IMR-90 (cell line): ENCODE results near the gene TPGS1. TPM values are rescaled to one million over a fixed set of nuclear protein-coding genes. Genes with fewer than 3 reads are reported as not detected.

ENCODE experiments used
- ATAC-seq: fragments of 200-7000 bp; cut with Tn5 transposase; 2 replicates; pipeline ENCODE4 v1.9.1; 2020; ENCODE audit warnings: low read depth, mild to moderate bottlenecking, moderate library complexity
- BruUV-seq: library from RNA; stranded (reverse); fragments of 400-500 nt; replicated peaks from 2 replicates; lab custom pipeline; 2021; lab: Mats Ljungman, UMichigan
- CTCF ChIA-PET: fragments of 300-600 bp; formaldehyde crosslinking; extraction: SDS; loops from one replicate; lab custom pipeline; 2021; ENCODE audit warnings: antibody characterized with exemption; lab: Yijun Ruan, JAX
- POLR2A ChIA-PET: fragments of 300-600 bp; sonication (Branson Sonifier 250); formaldehyde crosslinking; loops from one replicate; lab custom pipeline; 2022; ENCODE audit warnings: antibody characterized with exemption; ENCODE audit not compliant: unreplicated experiment; lab: Charles Lee
- DNase-seq: peaks from one replicate; pipeline ENCODE4 v3.0.0; 2013
- H2AFZ ChIP-seq: replicated peaks from 2 replicates; pipeline ENCODE3; 2013; ENCODE audit warnings: low read length, mild to moderate bottlenecking; ENCODE audit not compliant: poor library complexity
- H2AK5ac ChIP-seq: 2 replicates; pipeline ENCODE4 v1.6.1; 2013; ENCODE audit warnings: low read depth, low read length, inconsistent platforms
- H2AK9ac ChIP-seq: replicated peaks from 2 replicates; pipeline ENCODE3; 2013; ENCODE audit warnings: mild to moderate bottlenecking, low read depth, low read length, moderate library complexity; ENCODE audit not compliant: poor library complexity
- H2BK120ac ChIP-seq: 2 replicates; pipeline ENCODE4 v1.6.1; 2013; ENCODE audit warnings: low read depth, low read length, inconsistent platforms
- H2BK15ac ChIP-seq: 3 replicates; pipeline ENCODE4 v1.6.1; 2013; ENCODE audit warnings: low read depth, low read length, inconsistent platforms
- H2BK20ac ChIP-seq: 2 replicates; pipeline ENCODE4 v1.6.1; 2013; ENCODE audit warnings: low read depth, mild to moderate bottlenecking, inconsistent platforms, low read length, moderate library complexity
- H2BK5ac ChIP-seq: 2 replicates; pipeline ENCODE4 v1.6.1; 2013; ENCODE audit warnings: mild to moderate bottlenecking, low read depth, low read length, inconsistent platforms; ENCODE audit not compliant: poor library complexity, severe bottlenecking
- H3K14ac ChIP-seq: replicated peaks from 2 replicates; pipeline ENCODE4 v1.6.1; 2013; ENCODE audit warnings: low read depth, low read length, inconsistent platforms
- H3K18ac ChIP-seq: 2 replicates; pipeline ENCODE4 v1.6.1; 2013; ENCODE audit warnings: low read depth, low read length, control low read depth
- H3K23ac ChIP-seq: 2 replicates; pipeline ENCODE4 v1.6.1; 2013; ENCODE audit warnings: low read depth, low read length, inconsistent platforms
- H3K27ac ChIP-seq: 2 replicates; pipeline ENCODE4 v1.5.1; 2013; ENCODE audit warnings: mild to moderate bottlenecking, control low read depth, low read length; ENCODE audit not compliant: insufficient read depth
- H3K27me3 ChIP-seq: 2 replicates; pipeline ENCODE4 v1.6.1; 2013; ENCODE audit warnings: low read length; ENCODE audit not compliant: control insufficient read depth, insufficient read depth
- H3K36me3 ChIP-seq: 2 replicates; pipeline ENCODE4 v1.6.1; 2013; ENCODE audit warnings: low read length, mixed read lengths; ENCODE audit not compliant: control insufficient read depth, insufficient read depth
- H3K4ac ChIP-seq: 2 replicates; pipeline ENCODE4 v1.6.1; 2013; ENCODE audit warnings: low read depth, low read length, inconsistent platforms
- H3K4me1 ChIP-seq: 2 replicates; pipeline ENCODE4 v1.6.1; 2013; ENCODE audit warnings: low read length, mixed read lengths; ENCODE audit not compliant: control insufficient read depth, insufficient read depth
- H3K4me2 ChIP-seq: 2 replicates; pipeline ENCODE4 v1.6.1; 2013; ENCODE audit warnings: low read depth, mild to moderate bottlenecking, control low read depth, low read length, moderate library complexity
- H3K4me3 ChIP-seq: 2 replicates; pipeline ENCODE4 v1.5.1; 2013; ENCODE audit warnings: low read depth, mild to moderate bottlenecking, control low read depth, low read length, moderate library complexity; ENCODE audit not compliant: insufficient read depth
- H3K56ac ChIP-seq: 2 replicates; pipeline ENCODE4 v1.6.1; 2013; ENCODE audit warnings: low read length, inconsistent platforms; ENCODE audit not compliant: insufficient read depth; ENCODE audit errors: extremely low read depth
- H3K79me1 ChIP-seq, 2 experiments: 2 replicates each; pipeline ENCODE4 v1.6.1; 2013; ENCODE audit warnings: low read length in 2 of 2, inconsistent platforms in 1 of 2, low read depth in 1 of 2
- H3K9ac ChIP-seq: 2 replicates; pipeline ENCODE4 v1.6.1; 2013; ENCODE audit warnings: low read depth, low read length, control low read depth
- H3K9me1 ChIP-seq: 2 replicates; pipeline ENCODE4 v1.6.1; 2013; ENCODE audit warnings: low read length, inconsistent platforms; ENCODE audit not compliant: insufficient read depth
- H3K9me3 ChIP-seq: 2 replicates; pipeline ENCODE4 v1.6.1; 2013; ENCODE audit warnings: low read length; ENCODE audit not compliant: control insufficient read depth, insufficient read depth
- H4K20me1 ChIP-seq: 2 replicates; pipeline ENCODE4 v1.6.1; 2013; ENCODE audit warnings: low read length, inconsistent platforms; ENCODE audit not compliant: insufficient read depth
- H4K5ac ChIP-seq: 2 replicates; pipeline ENCODE4 v1.6.1; 2013; ENCODE audit warnings: mild to moderate bottlenecking, low read depth, low read length, control low read depth
- H4K8ac ChIP-seq, 2 experiments: 2 replicates each; pipeline ENCODE4 v1.6.1; 2013; ENCODE audit warnings: low read depth in 2 of 2, low read length in 2 of 2, control low read depth in 1 of 2, inconsistent platforms in 1 of 2
- H4K91ac ChIP-seq: 2 replicates; pipeline ENCODE4 v1.6.1; 2013; ENCODE audit warnings: low read depth, low read length, inconsistent platforms; ENCODE audit not compliant: insufficient read depth
- CEBPB ChIP-seq: IDR thresholded peaks from 2 replicates; pipeline ENCODE4 v1.6.1; 2012; ENCODE audit warnings: low read depth, low read length, improper control_type of control experiment
- MAFK ChIP-seq: IDR thresholded peaks from 2 replicates; pipeline ENCODE4 v1.6.1; 2012; ENCODE audit warnings: low read depth, low read length, improper control_type of control experiment
- MAZ ChIP-seq: IDR thresholded peaks from 2 replicates; pipeline ENCODE4 v1.6.1; 2012; ENCODE audit warnings: low read depth, mild to moderate bottlenecking, low read length, improper control_type of control experiment, moderate library complexity, borderline replicate concordance
- NFE2L2 ChIP-seq: fragments of 150-350 bp; IDR thresholded peaks from 2 replicates; pipeline ENCODE4 v1.6.1; 2016; ENCODE audit warnings: low read depth, mild to moderate bottlenecking, low read length
- RFX5 ChIP-seq: IDR thresholded peaks from 2 replicates; pipeline ENCODE4 v1.8.0; 2012; ENCODE audit warnings: low read depth, mild to moderate bottlenecking, low read length, moderate library complexity
- SMC3 ChIP-seq: fragments of 150-350 bp; IDR thresholded peaks from 2 replicates; pipeline ENCODE4 v1.6.1; 2016; ENCODE audit warnings: low read depth, mild to moderate bottlenecking, antibody characterized with exemption, low read length, moderate library complexity
- WGBS, 2 experiments: methylation state at CpG; one replicate each; pipeline versions ENCODE4 v1.1.5 to v1.1.7; 2013; ENCODE audit warnings: missing lambda C conversion rate in 2 of 2; ENCODE audit not compliant: insufficient read length in 1 of 2; ENCODE audit errors: extremely low coverage in 2 of 2; 5-methylcytosine and 5-hydroxymethylcytosine counted together
- dilution Hi-C: fragments of 300-500 bp; cut with HindIII; formaldehyde crosslinking; loops from one replicate; pipeline ENCODE4 v1.14.3; 2018; ENCODE audit warnings: low sequenced_read_pairs; ENCODE audit not compliant: unreplicated experiment
- in situ Hi-C: fragments of 300-500 bp; cut with MboI; formaldehyde crosslinking; loops from 3 replicates; pipeline ENCODE4 v1.14.3; 2019; ENCODE audit warnings: low sequenced_read_pairs, inconsistent platforms, mixed read lengths
- intact Hi-C: fragments of 100-400 bp; cut with micrococcal nuclease; formaldehyde crosslinking; loops from 2 replicates; pipeline ENCODE4 v1.10.0; 2022
- polyA plus RNA-seq, 3 experiments: library from polyadenylated mRNA; depleted of rRNA; stranded (reverse); fragments of >200 nt; gene quantifications; 2 replicates each; pipeline ENCODE4 v1.2.3, GENCODE V29; 2012; ENCODE audit warnings: low replicate concordance in 1 of 3
- total RNA-seq: library from RNA; depleted of rRNA; stranded (reverse); fragments of >200 nt; gene quantifications from 2 replicates; pipeline ENCODE4 v1.2.3, GENCODE V29; 2012
- TF ChIP-seq, protein P1 (sequence below): conservative IDR thresholded peaks from 2 replicates; pipeline ENCODE4 v1.5.1; 2012; ENCODE audit warnings: mild to moderate bottlenecking, low read depth, low read length, improper control_type of control experiment

Gene TPGS1
- total and polyA plus RNA-seq, 2 of the 4 experiments (the other 2 are of a cell fraction): 2.7 to 6.3 TPM

DNA sequence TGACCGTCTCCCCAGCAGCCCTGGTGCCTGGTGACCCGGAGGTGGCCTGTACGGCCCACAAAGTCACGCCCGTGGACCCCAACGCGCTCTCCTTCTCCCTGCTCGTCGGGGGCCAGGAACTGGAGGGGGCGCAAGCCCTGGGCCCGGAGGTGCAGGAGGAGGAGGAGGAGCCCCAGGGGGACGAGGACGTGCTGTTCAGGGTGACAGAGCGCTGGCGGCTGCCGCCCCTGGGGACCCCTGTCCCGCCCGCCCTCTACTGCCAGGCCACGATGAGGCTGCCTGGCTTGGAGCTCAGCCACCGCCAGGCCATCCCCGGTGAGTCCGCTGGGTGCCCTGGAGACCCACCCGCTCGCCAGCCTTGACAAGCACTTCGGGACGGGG, 8.8 kb upstream of the TPGS1 start:
- WGBS, 2 experiments: 9% methylated on average over 8 of the region's 26 CpGs; no CpG with 5 or more reads in 1 of the 2 experiments
- no peak overlapping the region for H4K91ac ChIP-seq
- no peaks in the 10 kb centered on the region for H4K20me1 ChIP-seq
- H4K5ac ChIP-seq: no peak overlapping the region
- no peaks in the 10 kb centered on the region; the same call in 1 of the 2 replicates for H3K4me1 ChIP-seq
- H3K9me1 ChIP-seq: no peaks in the 10 kb centered on the region
- no peak overlapping the region for H2BK120ac ChIP-seq
- no peaks in the 10 kb centered on the region for H3K9me3 ChIP-seq
- no peaks in the 10 kb centered on the region for H3K79me1 ChIP-seq
- H2AFZ ChIP-seq: peak overlapping the region; percentile 27
- no peaks in the 10 kb centered on the region for H3K36me3 ChIP-seq
- no peak overlapping the region for H3K56ac ChIP-seq
- no peak overlapping the region for H2AK5ac ChIP-seq
- H4K8ac ChIP-seq: no peak overlapping the region
- no peak overlapping the region for H3K27ac ChIP-seq
- ChIA-PET POLR2A (no interaction called here), CTCF (no interaction called here)
- H3K4me3 ChIP-seq: no peak overlapping the region
- no peak overlapping the region for H3K4me2 ChIP-seq
- DNase-seq (no peak), ATAC-seq (no peak)
- no peak overlapping the region for H2BK5ac ChIP-seq
- no peak overlapping the region for H3K4ac ChIP-seq
- H3K18ac ChIP-seq: no peak overlapping the region
- H2BK20ac ChIP-seq: no peak overlapping the region
- in situ Hi-C loops (no loop called here), dilution Hi-C loops (no loop called here), intact Hi-C loops (no loop called here)
- no peak overlapping the region for H2AK9ac ChIP-seq
- no peak overlapping the region for H2BK15ac ChIP-seq
- TF ChIP-seq MAFK (no peak), RFX5 (no peak), MAZ (no peak), SMC3 (no peak), CEBPB (no peak), NFE2L2 (no peak)
- TF ChIP-seq, protein P1, sequence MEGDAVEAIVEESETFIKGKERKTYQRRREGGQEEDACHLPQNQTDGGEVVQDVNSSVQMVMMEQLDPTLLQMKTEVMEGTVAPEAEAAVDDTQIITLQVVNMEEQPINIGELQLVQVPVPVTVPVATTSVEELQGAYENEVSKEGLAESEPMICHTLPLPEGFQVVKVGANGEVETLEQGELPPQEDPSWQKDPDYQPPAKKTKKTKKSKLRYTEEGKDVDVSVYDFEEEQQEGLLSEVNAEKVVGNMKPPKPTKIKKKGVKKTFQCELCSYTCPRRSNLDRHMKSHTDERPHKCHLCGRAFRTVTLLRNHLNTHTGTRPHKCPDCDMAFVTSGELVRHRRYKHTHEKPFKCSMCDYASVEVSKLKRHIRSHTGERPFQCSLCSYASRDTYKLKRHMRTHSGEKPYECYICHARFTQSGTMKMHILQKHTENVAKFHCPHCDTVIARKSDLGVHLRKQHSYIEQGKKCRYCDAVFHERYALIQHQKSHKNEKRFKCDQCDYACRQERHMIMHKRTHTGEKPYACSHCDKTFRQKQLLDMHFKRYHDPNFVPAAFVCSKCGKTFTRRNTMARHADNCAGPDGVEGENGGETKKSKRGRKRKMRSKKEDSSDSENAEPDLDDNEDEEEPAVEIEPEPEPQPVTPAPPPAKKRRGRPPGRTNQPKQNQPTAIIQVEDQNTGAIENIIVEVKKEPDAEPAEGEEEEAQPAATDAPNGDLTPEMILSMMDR: no peak
- no peak overlapping the region for H3K9ac ChIP-seq
- no peak overlapping the region for H3K23ac ChIP-seq
- H3K14ac ChIP-seq: no peak overlapping the region
- peaks cover 32% of the 10 kb centered on the region for H3K27me3 ChIP-seq
- no TSS peak for BruUV-seq
